Fibroblast of villous mesenchyme (primary cell): ENCODE measurements around the gene SLC38A9. TPM values are rescaled to one million over a fixed set of nuclear protein-coding genes. Genes with fewer than 3 reads are reported as not detected.
"Not testable (repeated sequence)": the region's sequence is repeated elsewhere in the genome, so short reads cannot be mapped to it uniquely, and the experiment has no call there.

Experiments used
- DNase-seq: peaks from one replicate; pipeline ENCODE4 v3.0.0-alpha.2; 2010; ENCODE audit warnings: low read depth
- H3K4me3 ChIP-seq: 2 replicates; pipeline ENCODE4 v1.5.1; 2011; ENCODE audit warnings: low read depth, mild to moderate bottlenecking, low read length
- CTCF ChIP-seq: IDR thresholded peaks from 2 replicates; pipeline ENCODE4 v1.5.1; 2012; ENCODE audit warnings: low read depth, mild to moderate bottlenecking, low read length; ENCODE audit not compliant: insufficient read depth
- total RNA-seq: library from RNA; depleted of rRNA; stranded (reverse); fragments of >200 nt; gene quantifications from 2 replicates; pipeline ENCODE4 v1.2.3, GENCODE V29; 2012

SLC38A9 gene
- total RNA-seq, 1 donor = 52.7 TPM

GRCh38 chr5:55608595-55609349 lies 103.4 kb downstream of the SLC38A9 start:
- DNase-seq = peak; percentile 80
- no peak for TF ChIP-seq CTCF
- no peak overlapping the region for H3K4me3 ChIP-seq

- not testable (repeated sequence) for H3K4me3 ChIP-seq
- peak; percentile 56 for DNase-seq
These were observed 104.8 kb downstream of the SLC38A9 start for GRCh38 chr5:55607309-55607708.

GRCh38 chr5:55604611-55605067 lies 107.5 kb downstream of the SLC38A9 start:
- TF ChIP-seq CTCF = no peak
- H3K4me3 ChIP-seq = no peak overlapping the region
- DNase-seq = peak; percentile 59

GRCh38 chr5:55603922-55604321 lies 108.2 kb downstream of the SLC38A9 start:
- no peak overlapping the region for H3K4me3 ChIP-seq
- no peak for TF ChIP-seq CTCF
- DNase-seq = no peak

GRCh38 chr5:55601628-55602027 lies 110.5 kb downstream of the SLC38A9 start:
- no peak for TF ChIP-seq CTCF
- no peak for DNase-seq
- H3K4me3 ChIP-seq = no peak overlapping the region

GRCh38 chr5:55601204-55601618 lies 110.9 kb downstream of the SLC38A9 start:
- H3K4me3 ChIP-seq = no peak overlapping the region
- no peak for TF ChIP-seq CTCF
- DNase-seq = peak; percentile 91

GRCh38 chr5:55600497-55601203 lies 111.5 kb downstream of the SLC38A9 start:
- DNase-seq = peak; percentile 90
- TF ChIP-seq CTCF = no peak
- H3K4me3 ChIP-seq = no peak overlapping the region
